Measurements from ENCODE around the gene BRWD1. TPM values are rescaled to one million over a fixed set of nuclear protein-coding genes. Genes with fewer than 3 reads are reported as not detected.

BRWD1 gene
- total RNA-seq: 10 to 100 TPM; 43.2 to 83.8 TPM

DNA sequence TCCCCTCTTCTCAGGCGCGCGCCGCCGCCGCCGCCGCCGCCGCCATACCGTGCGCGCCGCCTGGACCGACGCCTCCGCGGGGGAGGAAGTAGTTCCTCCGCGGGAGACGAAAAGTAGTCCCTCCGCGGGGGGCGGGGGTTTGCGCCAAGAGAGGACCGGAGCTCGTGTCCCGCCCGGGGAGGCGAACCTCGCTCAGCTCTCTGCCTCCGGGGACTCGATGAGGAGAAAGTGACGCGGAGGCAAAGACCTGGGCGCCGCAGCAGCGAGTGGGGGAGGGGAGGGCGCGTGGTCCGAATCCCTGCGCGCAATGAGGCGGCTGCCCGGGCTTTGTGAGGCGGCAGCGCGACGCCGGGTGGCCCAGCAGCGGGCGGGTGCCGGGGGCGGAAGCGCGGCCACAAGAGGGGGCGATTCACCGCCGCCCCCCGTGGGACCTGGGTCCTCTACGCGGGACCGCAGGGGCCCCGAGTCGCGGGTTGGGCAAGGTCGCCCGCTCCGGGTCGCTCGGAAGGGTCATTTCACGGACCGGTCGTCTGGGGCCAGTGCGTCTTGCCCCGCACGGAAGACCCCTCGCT is at the start of gene BRWD1:
TSS of gene BRWD1 (minus strand) at position 62 of the 572 bp plus-strand sequence. CDS start 141 bp downstream, outside the sequence.
- under 1% methylated on average over 39 of the region's 78 CpGs for WGBS
- TF ChIP-seq, protein P1, sequence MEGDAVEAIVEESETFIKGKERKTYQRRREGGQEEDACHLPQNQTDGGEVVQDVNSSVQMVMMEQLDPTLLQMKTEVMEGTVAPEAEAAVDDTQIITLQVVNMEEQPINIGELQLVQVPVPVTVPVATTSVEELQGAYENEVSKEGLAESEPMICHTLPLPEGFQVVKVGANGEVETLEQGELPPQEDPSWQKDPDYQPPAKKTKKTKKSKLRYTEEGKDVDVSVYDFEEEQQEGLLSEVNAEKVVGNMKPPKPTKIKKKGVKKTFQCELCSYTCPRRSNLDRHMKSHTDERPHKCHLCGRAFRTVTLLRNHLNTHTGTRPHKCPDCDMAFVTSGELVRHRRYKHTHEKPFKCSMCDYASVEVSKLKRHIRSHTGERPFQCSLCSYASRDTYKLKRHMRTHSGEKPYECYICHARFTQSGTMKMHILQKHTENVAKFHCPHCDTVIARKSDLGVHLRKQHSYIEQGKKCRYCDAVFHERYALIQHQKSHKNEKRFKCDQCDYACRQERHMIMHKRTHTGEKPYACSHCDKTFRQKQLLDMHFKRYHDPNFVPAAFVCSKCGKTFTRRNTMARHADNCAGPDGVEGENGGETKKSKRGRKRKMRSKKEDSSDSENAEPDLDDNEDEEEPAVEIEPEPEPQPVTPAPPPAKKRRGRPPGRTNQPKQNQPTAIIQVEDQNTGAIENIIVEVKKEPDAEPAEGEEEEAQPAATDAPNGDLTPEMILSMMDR (IDR thresholded peaks at IDR 0.05): peak in 3 of 4 experiments; percentile 31 to 48 (median 45)
- peak; percentile 44 for TF ChIP-seq POLR2A (IDR thresholded peaks at IDR 0.05)
- peak; percentile 78 for TF ChIP-seq POLR2AphosphoS5 (IDR thresholded peaks at IDR 0.05)
- Histone ChIP-seq H3K4me3 (peak within 1 kb of the TSS; percentile 77 to 93), H3K4me1 (replicated peaks) (peaks cover 4% of the 10 kb centered on the region), H3K36me3 (no peaks in the 10 kb centered on the region), H3K27ac (peak within 1 kb of the TSS; percentile 95 to 96), H3K27me3 (replicated peaks; ENCODE audit: insufficient read depth) (no peaks in the 10 kb centered on the region), H3K9me3 (no peaks in the 10 kb centered on the region)
- intact Hi-C loops (cut with DNase I): loop anchor here (2.0 to 5.0 kb wide), 3 partner anchors 35 to 134 kb away; partner anchors contain the start of genes HMGN1 and LCA5L
- peak; percentile 61 for DNase-seq (ENCODE audit: low spot score)

DNA sequence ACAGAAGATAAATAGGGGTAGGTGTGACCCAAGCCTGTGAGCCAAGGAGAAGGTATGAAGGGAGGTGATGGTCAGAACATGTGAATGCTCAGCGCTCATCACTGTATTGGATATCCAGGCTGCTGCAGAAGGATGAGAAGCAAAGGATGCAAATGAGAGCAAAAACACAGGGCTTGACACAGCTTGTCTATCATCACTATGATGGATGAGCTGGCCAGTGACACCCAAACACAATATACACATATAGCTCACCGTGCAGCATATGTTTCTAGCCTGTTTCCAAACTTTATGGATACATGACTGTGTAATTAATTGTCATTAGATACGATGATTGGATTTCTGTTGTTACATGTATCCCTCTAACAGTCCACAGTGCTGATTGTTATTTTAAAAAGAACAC is 49.3 kb upstream of the BRWD1 start:
- Histone ChIP-seq H3K4me1 (replicated peaks) (peaks cover 3% of the 10 kb centered on the region), H3K36me3 (no peaks in the 10 kb centered on the region), H3K27me3 (replicated peaks; ENCODE audit: insufficient read depth) (no peaks in the 10 kb centered on the region), H3K4me3 (no peak overlapping the region), H3K9me3 (no peaks in the 10 kb centered on the region), H3K27ac (no peak overlapping the region)
- DNase-seq (ENCODE audit: low spot score): no peak
- TF ChIP-seq POLR2AphosphoS5 (IDR thresholded peaks at IDR 0.05): no peak
- no peak for TF ChIP-seq POLR2A (IDR thresholded peaks at IDR 0.05)
- TF ChIP-seq, protein P1 (IDR thresholded peaks at IDR 0.05): no peak
- WGBS: 90% methylated on average over 3 of the region's 3 CpGs
- intact Hi-C loops (cut with DNase I): no loop called here

DNA sequence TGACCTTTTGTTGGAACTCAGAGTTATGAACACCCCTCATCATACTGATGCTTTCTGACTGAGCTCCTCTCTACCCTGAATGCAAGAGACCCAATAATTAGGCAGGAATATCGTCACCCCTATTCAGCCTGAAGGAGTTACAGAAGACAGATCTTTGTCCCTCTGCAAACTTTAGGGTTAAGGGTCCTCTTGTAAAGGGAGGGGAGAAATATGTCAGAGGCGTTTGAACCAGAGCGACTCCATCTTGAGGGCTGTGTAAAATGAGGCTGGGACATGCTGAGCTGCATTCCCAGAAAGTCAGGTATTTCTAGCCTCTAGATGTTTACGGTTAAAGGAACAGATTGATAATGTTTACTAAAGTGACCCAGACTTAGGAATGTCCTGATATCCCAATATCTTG is 46.0 kb upstream of the BRWD1 start:
- DNase-seq (ENCODE audit: low spot score): no peak
- Histone ChIP-seq H3K36me3 (no peaks in the 10 kb centered on the region), H3K4me3 (no peak overlapping the region), H3K4me1 (replicated peaks) (no peaks in the 10 kb centered on the region), H3K9me3 (no peaks in the 10 kb centered on the region), H3K27ac (no peak overlapping the region), H3K27me3 (replicated peaks; ENCODE audit: insufficient read depth) (no peaks in the 10 kb centered on the region)
- 58% methylated on average over 4 of the region's 4 CpGs for WGBS
- intact Hi-C loops (cut with DNase I): no loop called here
- TF ChIP-seq, protein P1 (IDR thresholded peaks at IDR 0.05): no peak
- TF ChIP-seq POLR2AphosphoS5 (IDR thresholded peaks at IDR 0.05): no peak
- no peak for TF ChIP-seq POLR2A (IDR thresholded peaks at IDR 0.05)

DNA sequence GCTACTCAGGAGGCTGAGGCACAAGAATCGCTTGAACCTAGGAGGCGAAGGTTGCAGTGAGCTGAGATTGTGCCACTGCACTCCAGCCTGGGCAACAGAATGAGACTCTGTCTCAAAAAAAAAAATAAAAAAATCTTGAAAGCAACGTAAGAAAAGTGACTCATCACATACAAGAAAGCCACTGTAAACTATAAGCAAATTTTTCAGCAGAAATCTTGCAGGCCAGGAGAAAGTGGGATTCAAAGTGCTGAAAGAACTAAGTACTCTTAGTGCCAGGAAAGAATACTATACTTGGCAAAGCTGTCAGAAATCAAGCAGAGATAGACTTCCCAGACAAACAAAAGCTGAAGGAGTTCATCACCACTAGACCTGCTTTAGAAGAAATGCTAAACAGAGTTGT is 39.9 kb upstream of the BRWD1 start:
- Histone ChIP-seq H3K4me3 (no peak overlapping the region), H3K27ac (no peak overlapping the region), H3K27me3 (replicated peaks; ENCODE audit: insufficient read depth) (no peaks in the 10 kb centered on the region), H3K36me3 (no peaks in the 10 kb centered on the region), H3K9me3 (no peaks in the 10 kb centered on the region), H3K4me1 (replicated peaks) (no peaks in the 10 kb centered on the region)
- DNase-seq (ENCODE audit: low spot score): no peak
- intact Hi-C loops (cut with DNase I): no loop called here
- TF ChIP-seq POLR2AphosphoS5 (IDR thresholded peaks at IDR 0.05) (no peak), POLR2A (IDR thresholded peaks at IDR 0.05) (no peak)
- TF ChIP-seq, protein P1 (IDR thresholded peaks at IDR 0.05): no peak
- 75% methylated on average over 3 of the region's 3 CpGs for WGBS
